OCI-LY3 (cell line): ENCODE data around the gene PTPRJ.

ENCODE experiments used
- EZH2phosphoT487 ChIP-seq: fragments of 200-600 bp; shearing (Covaris generic); IDR thresholded peaks from 2 replicates; pipeline ENCODE4 v1.6.1; 2018; ENCODE audit warnings: antibody characterized with exemption, mixed run types, low read depth
- TF ChIP-seq, protein P1 (sequence below): fragments of 200-600, 300-600 bp; sonication (generic); IDR thresholded peaks from 2 replicates; pipeline ENCODE4 v1.5.1; 2014; ENCODE audit warnings: antibody characterized with exemption, low read length, low read depth

DNA sequence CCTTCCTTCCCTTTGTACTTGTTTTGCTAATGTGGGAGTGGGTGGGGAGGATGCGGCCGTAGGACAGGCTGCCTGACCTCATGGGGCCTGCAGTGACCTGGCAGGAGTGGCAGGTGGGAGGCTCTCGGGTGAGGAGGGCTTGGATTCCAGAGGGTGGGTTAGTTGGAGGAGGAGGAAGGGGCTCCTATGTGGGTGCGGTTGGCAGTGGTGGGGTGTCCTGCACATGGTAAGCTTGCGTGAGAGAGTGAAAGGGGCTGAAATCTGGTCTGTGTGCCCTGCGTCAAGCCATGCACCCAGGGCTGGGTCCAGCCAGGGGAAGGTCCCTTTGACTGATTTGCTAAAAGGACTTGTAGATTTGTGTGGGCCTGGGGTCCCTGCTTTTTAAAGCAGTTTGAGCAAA, 145.5 kb downstream of the PTPRJ start:
- TF ChIP-seq, protein P1, sequence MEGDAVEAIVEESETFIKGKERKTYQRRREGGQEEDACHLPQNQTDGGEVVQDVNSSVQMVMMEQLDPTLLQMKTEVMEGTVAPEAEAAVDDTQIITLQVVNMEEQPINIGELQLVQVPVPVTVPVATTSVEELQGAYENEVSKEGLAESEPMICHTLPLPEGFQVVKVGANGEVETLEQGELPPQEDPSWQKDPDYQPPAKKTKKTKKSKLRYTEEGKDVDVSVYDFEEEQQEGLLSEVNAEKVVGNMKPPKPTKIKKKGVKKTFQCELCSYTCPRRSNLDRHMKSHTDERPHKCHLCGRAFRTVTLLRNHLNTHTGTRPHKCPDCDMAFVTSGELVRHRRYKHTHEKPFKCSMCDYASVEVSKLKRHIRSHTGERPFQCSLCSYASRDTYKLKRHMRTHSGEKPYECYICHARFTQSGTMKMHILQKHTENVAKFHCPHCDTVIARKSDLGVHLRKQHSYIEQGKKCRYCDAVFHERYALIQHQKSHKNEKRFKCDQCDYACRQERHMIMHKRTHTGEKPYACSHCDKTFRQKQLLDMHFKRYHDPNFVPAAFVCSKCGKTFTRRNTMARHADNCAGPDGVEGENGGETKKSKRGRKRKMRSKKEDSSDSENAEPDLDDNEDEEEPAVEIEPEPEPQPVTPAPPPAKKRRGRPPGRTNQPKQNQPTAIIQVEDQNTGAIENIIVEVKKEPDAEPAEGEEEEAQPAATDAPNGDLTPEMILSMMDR, result no peak
- TF ChIP-seq EZH2phosphoT487, result no peak
